Stimulated activated naive CD8-positive, alpha-beta T cell treated with anti-CD3 and anti-CD28 coated beads, Interleukin-15, Interleukin-2, amounts not matched to agents 100 ng/mL and 50 ng/mL, for 24 hours (primary cell): ENCODE measurements around the gene MYH15.
A peak's percentile ranks its signal among the peaks of the same experiment; 100 is the strongest.

ENCODE experiments used
- H3K27ac Mint-ChIP-seq: one replicate; pipeline ENCODE4 v1.8.0; 2021; ENCODE audit warnings: mild to moderate bottlenecking, mixed read lengths
- H3K27me3 Mint-ChIP-seq: one replicate; pipeline ENCODE4 v1.8.0; 2021; ENCODE audit warnings: mixed read lengths
- H3K36me3 Mint-ChIP-seq: one replicate; pipeline ENCODE4 v1.8.0; 2021; ENCODE audit warnings: low read depth, mixed read lengths
- H3K4me1 Mint-ChIP-seq: one replicate; pipeline ENCODE4 v1.8.0; 2021; ENCODE audit warnings: low read depth, mixed read lengths
- H3K4me3 Mint-ChIP-seq: one replicate; pipeline ENCODE4 v1.8.0; 2021; ENCODE audit warnings: mild to moderate bottlenecking, mixed read lengths
- H3K9me3 Mint-ChIP-seq: one replicate; pipeline ENCODE4 v1.8.0; 2021; ENCODE audit warnings: mixed read lengths

The MYH15 gene

GRCh38 chr3:108510496-108510895 lies at the start of gene MYH15:
TSS of gene MYH15 (minus strand) at chr3:108510596. CDS start at chr3:108510530, 66 bp downstream.
- H3K36me3 Mint-ChIP-seq: no peaks in the 10 kb centered on the region
- H3K27ac Mint-ChIP-seq: no peak within 1 kb of the TSS
- H3K4me1 Mint-ChIP-seq: no peaks in the 10 kb centered on the region
- H3K9me3 Mint-ChIP-seq: no peaks in the 10 kb centered on the region
- no peak within 1 kb of the TSS for H3K4me3 Mint-ChIP-seq
- no peaks in the 10 kb centered on the region for H3K27me3 Mint-ChIP-seq

GRCh38 chr3:108555966-108556581 lies 45.7 kb upstream of the MYH15 start:
- Mint-ChIP-seq H3K36me3 (peaks cover 69% of the 10 kb centered on the region), H3K9me3 (no peaks in the 10 kb centered on the region), H3K4me1 (peaks cover 7% of the 10 kb centered on the region), H3K4me3 (no peak overlapping the region), H3K27ac (no peak overlapping the region), H3K27me3 (no peaks in the 10 kb centered on the region)

GRCh38 chr3:108554913-108555571 lies 44.6 kb upstream of the MYH15 start:
- no peaks in the 10 kb centered on the region for H3K9me3 Mint-ChIP-seq
- H3K27ac Mint-ChIP-seq: no peak overlapping the region
- H3K4me1 Mint-ChIP-seq: peaks cover 7% of the 10 kb centered on the region
- no peak overlapping the region for H3K4me3 Mint-ChIP-seq
- peaks cover 62% of the 10 kb centered on the region for H3K36me3 Mint-ChIP-seq
- H3K27me3 Mint-ChIP-seq: no peaks in the 10 kb centered on the region

- Mint-ChIP-seq H3K27me3 (no peaks in the 10 kb centered on the region), H3K4me1 (peaks cover 7% of the 10 kb centered on the region), H3K36me3 (peaks cover 59% of the 10 kb centered on the region), H3K9me3 (no peaks in the 10 kb centered on the region), H3K27ac (no peak overlapping the region), H3K4me3 (no peak overlapping the region)
Observed at GRCh38 chr3:108554229-108554628, 43.8 kb upstream of the MYH15 start.

- H3K27ac Mint-ChIP-seq: no peak overlapping the region
- no peak overlapping the region for H3K4me3 Mint-ChIP-seq
Observed at GRCh38 chr3:108552267-108553159, 42.1 kb upstream of the MYH15 start.

GRCh38 chr3:108548886-108549285 lies 38.5 kb upstream of the MYH15 start:
- Mint-ChIP-seq H3K36me3 (peaks cover 44% of the 10 kb centered on the region), H3K4me1 (peaks cover 14% of the 10 kb centered on the region), H3K4me3 (no peak overlapping the region), H3K9me3 (no peaks in the 10 kb centered on the region), H3K27me3 (no peaks in the 10 kb centered on the region), H3K27ac (no peak overlapping the region)

More at GRCh38 chr3:108552267-108553159, 42.1 kb upstream of the MYH15 start:
- peaks cover 54% of the 10 kb centered on the region for H3K36me3 Mint-ChIP-seq
- peaks cover 7% of the 10 kb centered on the region for H3K4me1 Mint-ChIP-seq
- no peaks in the 10 kb centered on the region for H3K9me3 Mint-ChIP-seq
- no peaks in the 10 kb centered on the region for H3K27me3 Mint-ChIP-seq

- no peaks in the 10 kb centered on the region for H3K9me3 Mint-ChIP-seq
- peaks cover 14% of the 10 kb centered on the region for H3K4me1 Mint-ChIP-seq
- no peak overlapping the region for H3K27ac Mint-ChIP-seq
- H3K36me3 Mint-ChIP-seq: peaks cover 50% of the 10 kb centered on the region
- H3K27me3 Mint-ChIP-seq: no peaks in the 10 kb centered on the region
- no peak overlapping the region for H3K4me3 Mint-ChIP-seq
Observed at GRCh38 chr3:108548304-108548703, 37.9 kb upstream of the MYH15 start.

GRCh38 chr3:108546692-108547091 lies 36.3 kb upstream of the MYH15 start:
- H3K4me1 Mint-ChIP-seq: peaks cover 7% of the 10 kb centered on the region
- no peaks in the 10 kb centered on the region for H3K9me3 Mint-ChIP-seq
- H3K27me3 Mint-ChIP-seq: no peaks in the 10 kb centered on the region
- H3K4me3 Mint-ChIP-seq: peak overlapping the region; percentile 32
- no peak overlapping the region for H3K27ac Mint-ChIP-seq
- H3K36me3 Mint-ChIP-seq: peaks cover 50% of the 10 kb centered on the region

- Mint-ChIP-seq H3K27ac (no peak overlapping the region), H3K4me3 (peak overlapping the region; percentile 32), H3K4me1 (peaks cover 7% of the 10 kb centered on the region), H3K27me3 (no peaks in the 10 kb centered on the region), H3K36me3 (peaks cover 50% of the 10 kb centered on the region), H3K9me3 (no peaks in the 10 kb centered on the region)
Observed at GRCh38 chr3:108546247-108546646, 35.9 kb upstream of the MYH15 start.

GRCh38 chr3:108538083-108538482 lies 27.7 kb upstream of the MYH15 start:
- Mint-ChIP-seq H3K27ac (no peak overlapping the region), H3K27me3 (no peaks in the 10 kb centered on the region), H3K4me3 (no peak overlapping the region), H3K9me3 (no peaks in the 10 kb centered on the region), H3K4me1 (no peaks in the 10 kb centered on the region), H3K36me3 (peaks cover 8% of the 10 kb centered on the region)

- H3K9me3 Mint-ChIP-seq: no peaks in the 10 kb centered on the region
- H3K4me1 Mint-ChIP-seq: no peaks in the 10 kb centered on the region
- H3K36me3 Mint-ChIP-seq: no peaks in the 10 kb centered on the region
- H3K4me3 Mint-ChIP-seq: no peak overlapping the region
- no peak overlapping the region for H3K27ac Mint-ChIP-seq
- H3K27me3 Mint-ChIP-seq: peaks cover 29% of the 10 kb centered on the region
Observed at GRCh38 chr3:108528459-108529252, 18.3 kb upstream of the MYH15 start.

- H3K4me3 Mint-ChIP-seq: no peak overlapping the region
- H3K4me1 Mint-ChIP-seq: no peaks in the 10 kb centered on the region
- no peaks in the 10 kb centered on the region for H3K36me3 Mint-ChIP-seq
- H3K27me3 Mint-ChIP-seq: peaks cover 28% of the 10 kb centered on the region
- no peaks in the 10 kb centered on the region for H3K9me3 Mint-ChIP-seq
- no peak overlapping the region for H3K27ac Mint-ChIP-seq
Observed at GRCh38 chr3:108527817-108528216, 17.4 kb upstream of the MYH15 start.

- Mint-ChIP-seq H3K9me3 (no peaks in the 10 kb centered on the region), H3K4me3 (no peak overlapping the region), H3K4me1 (no peaks in the 10 kb centered on the region), H3K36me3 (no peaks in the 10 kb centered on the region), H3K27me3 (peaks cover 21% of the 10 kb centered on the region), H3K27ac (no peak overlapping the region)
Observed at GRCh38 chr3:108527109-108527508, 16.7 kb upstream of the MYH15 start.

GRCh38 chr3:108525971-108526370 lies 15.6 kb upstream of the MYH15 start:
- no peaks in the 10 kb centered on the region for H3K4me1 Mint-ChIP-seq
- no peaks in the 10 kb centered on the region for H3K9me3 Mint-ChIP-seq
- no peaks in the 10 kb centered on the region for H3K36me3 Mint-ChIP-seq
- H3K27me3 Mint-ChIP-seq: peaks cover 18% of the 10 kb centered on the region
- no peak overlapping the region for H3K4me3 Mint-ChIP-seq
- no peak overlapping the region for H3K27ac Mint-ChIP-seq
